Tibial nerve (tissue), 4 donors: Measurements from ENCODE around the gene TTC21A. TPM values are rescaled to one million over a fixed set of nuclear protein-coding genes. Genes with fewer than 3 reads are reported as not detected.

Source experiments
- DNase-seq, 2 donors: peaks; one replicate each; pipeline ENCODE4 v3.0.0-alpha.2; 2019; ENCODE audit warnings: low spot score in 2 of 2
- H3K27ac ChIP-seq, 4 donors: fragments of 200-600 bp; sonication (generic) in 3 of 4; one replicate each; pipeline ENCODE4 v1.5.1; 2017 to 2019; ENCODE audit warnings: mild to moderate bottlenecking in 1 of 4
- H3K27me3 ChIP-seq, 2 donors: fragments of 200-600 bp; sonication (generic) in 1 of 2; one replicate each; pipeline versions ENCODE4 v1.5.1 to v1.6.0; 2017 to 2019
- H3K36me3 ChIP-seq, 3 donors: fragments of 200-600 bp; sonication (generic); one replicate each; pipeline ENCODE4 v1.5.1; 2018 to 2019
- H3K4me1 ChIP-seq, 4 donors: fragments of 200-600 bp; sonication (generic) in 3 of 4; one replicate each; pipeline ENCODE4 v1.5.1; 2017 to 2019
- H3K4me3 ChIP-seq, 4 donors: fragments of 200-600 bp; sonication (generic) in 3 of 4; one replicate each; pipeline ENCODE4 v1.5.1; 2017 to 2019; ENCODE audit warnings: mild to moderate bottlenecking in 1 of 4, moderate library complexity in 1 of 4
- H3K9me3 ChIP-seq, 4 donors: fragments of 200-600 bp; sonication (generic) in 3 of 4; one replicate each; pipeline ENCODE4 v1.5.1; 2017 to 2019
- EP300 ChIP-seq, 2 donors: sonication (generic); formaldehyde crosslinking; IDR thresholded peaks; one replicate each; pipeline ENCODE4 v1.6.1; 2017; ENCODE audit warnings: antibody characterized with exemption in 2 of 2, mild to moderate bottlenecking in 1 of 2
- POLR2A ChIP-seq, 2 donors: fragments of 450-650 bp; IDR thresholded peaks; one replicate each; pipeline ENCODE4 v1.6.1; 2017; ENCODE audit warnings: antibody characterized with exemption in 2 of 2, mild to moderate bottlenecking in 2 of 2, moderate library complexity in 2 of 2
- WGBS, 2 donors: methylation state at CpG; one replicate each; pipeline ENCODE4 v1.1.5; 2018; 5-methylcytosine and 5-hydroxymethylcytosine counted together
- total RNA-seq, 4 donors: library from RNA; depleted of rRNA; stranded (reverse); fragments of >200 nt; gene quantifications; one replicate each; pipeline ENCODE4 v1.1.0, GENCODE V29; 2016
- TF ChIP-seq, protein P1 (sequence below), 5 experiments: fragments of 200-600 bp in 3 of 5; fragments of 450-650 bp in 2 of 5; sonication (generic) in 3 of 5; IDR thresholded peaks; one replicate each; pipeline ENCODE4 v1.5.1; 2016 to 2019; ENCODE audit warnings: antibody characterized with exemption in 5 of 5, mild to moderate bottlenecking in 3 of 5, moderate library complexity in 2 of 5

TTC21A gene
- total RNA-seq, 4 donors from 2014 or later = 11.5 to 21.6 (median 12.8) TPM

DNA sequence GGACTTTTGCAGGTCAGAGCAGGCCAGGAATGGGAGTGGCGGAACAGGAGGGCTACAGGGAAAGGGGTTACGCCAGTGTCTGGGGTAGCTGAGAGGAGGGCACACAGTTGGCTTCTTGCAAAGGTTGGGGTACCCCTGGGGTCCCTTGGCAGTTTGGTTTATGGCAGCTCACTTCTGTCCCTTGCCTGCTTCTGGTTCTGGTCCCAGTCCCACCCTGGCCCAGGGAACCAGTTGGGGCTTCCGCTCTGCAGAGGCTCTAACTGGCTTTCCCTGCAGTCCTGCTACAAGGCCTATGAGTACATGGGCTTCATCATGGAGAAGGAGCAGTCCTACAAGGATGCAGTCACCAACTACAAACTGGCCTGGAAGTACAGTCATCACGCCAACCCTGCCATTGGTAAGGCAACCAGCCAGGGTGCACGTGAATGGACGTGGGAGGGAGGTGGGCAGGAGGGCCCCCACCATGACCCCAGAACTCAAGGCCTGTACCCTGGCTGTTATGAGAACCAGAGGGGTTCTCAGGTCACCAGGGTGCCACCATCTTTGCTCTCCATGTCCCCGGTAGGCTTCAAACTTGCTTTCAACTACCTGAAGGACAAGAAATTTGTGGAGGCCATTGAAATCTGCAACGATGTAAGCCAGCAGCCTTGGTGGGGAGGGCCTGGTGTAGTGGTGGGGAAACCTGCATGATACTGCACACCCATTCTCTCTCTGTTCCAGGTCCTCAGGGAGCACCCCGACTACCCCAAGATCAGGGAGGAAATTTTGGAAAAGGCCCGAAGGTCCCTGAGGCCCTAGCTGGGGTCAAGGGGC, 30.7 kb downstream of the TTC21A start:
- TF ChIP-seq EP300 (IDR thresholded peaks at IDR 0.05) = no peak
- TF ChIP-seq, protein P1, sequence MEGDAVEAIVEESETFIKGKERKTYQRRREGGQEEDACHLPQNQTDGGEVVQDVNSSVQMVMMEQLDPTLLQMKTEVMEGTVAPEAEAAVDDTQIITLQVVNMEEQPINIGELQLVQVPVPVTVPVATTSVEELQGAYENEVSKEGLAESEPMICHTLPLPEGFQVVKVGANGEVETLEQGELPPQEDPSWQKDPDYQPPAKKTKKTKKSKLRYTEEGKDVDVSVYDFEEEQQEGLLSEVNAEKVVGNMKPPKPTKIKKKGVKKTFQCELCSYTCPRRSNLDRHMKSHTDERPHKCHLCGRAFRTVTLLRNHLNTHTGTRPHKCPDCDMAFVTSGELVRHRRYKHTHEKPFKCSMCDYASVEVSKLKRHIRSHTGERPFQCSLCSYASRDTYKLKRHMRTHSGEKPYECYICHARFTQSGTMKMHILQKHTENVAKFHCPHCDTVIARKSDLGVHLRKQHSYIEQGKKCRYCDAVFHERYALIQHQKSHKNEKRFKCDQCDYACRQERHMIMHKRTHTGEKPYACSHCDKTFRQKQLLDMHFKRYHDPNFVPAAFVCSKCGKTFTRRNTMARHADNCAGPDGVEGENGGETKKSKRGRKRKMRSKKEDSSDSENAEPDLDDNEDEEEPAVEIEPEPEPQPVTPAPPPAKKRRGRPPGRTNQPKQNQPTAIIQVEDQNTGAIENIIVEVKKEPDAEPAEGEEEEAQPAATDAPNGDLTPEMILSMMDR (IDR thresholded peaks at IDR 0.05) = no peak
- no peak for TF ChIP-seq POLR2A (IDR thresholded peaks at IDR 0.05)
- Histone ChIP-seq H3K9me3 (no peaks in the 10 kb centered on the region), H3K4me3 (no peak overlapping the region), H3K27ac (no peak overlapping the region), H3K27me3 (no peaks in the 10 kb centered on the region), H3K36me3 (peaks cover 0 to 73% (median 6%) of the 10 kb centered on the region in 3 donors), H3K4me1 (peaks cover 0 to 32% (median 15%) of the 10 kb centered on the region in 4 donors)
- no peak for DNase-seq
- WGBS, 2 donors = 82 to 93% methylated on average over 10 of the region's 10 CpGs

DNA sequence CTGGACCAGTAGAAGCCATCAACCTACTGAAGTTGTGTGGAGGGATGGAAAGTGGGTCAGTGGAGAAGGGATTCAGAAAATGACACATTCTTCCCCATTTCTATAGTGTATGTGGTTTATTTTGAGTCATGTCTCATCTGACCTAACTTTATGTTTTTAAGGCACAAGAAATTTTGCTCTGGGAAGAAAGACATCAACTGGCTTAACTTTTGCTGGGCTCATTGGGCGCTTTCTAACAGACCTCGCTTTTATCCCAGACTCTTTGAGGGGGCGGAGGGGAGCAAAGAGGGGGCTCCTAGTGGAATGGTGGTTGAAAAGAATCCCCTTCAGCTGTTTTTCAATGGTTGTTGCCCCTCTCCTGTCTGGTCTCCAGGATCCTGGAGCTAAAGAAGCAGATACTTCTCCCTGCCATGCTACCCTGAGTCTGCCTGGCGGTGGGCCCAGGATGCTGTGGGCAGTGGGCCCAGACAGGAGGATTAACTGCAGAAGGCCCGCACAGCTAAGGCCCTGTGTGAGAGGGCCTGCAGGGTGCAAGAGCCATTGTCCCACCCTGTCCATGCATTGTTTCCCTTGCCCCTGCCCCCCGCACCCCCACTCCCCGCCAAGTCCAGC, 31.4 kb downstream of the TTC21A start:
- TF ChIP-seq, protein P1 (IDR thresholded peaks at IDR 0.05) = no peak
- TF ChIP-seq POLR2A (IDR thresholded peaks at IDR 0.05) (no peak), EP300 (IDR thresholded peaks at IDR 0.05) (no peak)
- Histone ChIP-seq H3K36me3 (peaks cover 4 to 73% (median 14%) of the 10 kb centered on the region in 3 donors), H3K9me3 (no peaks in the 10 kb centered on the region), H3K27ac (no peak overlapping the region), H3K4me1 (peaks cover 0 to 37% (median 15%) of the 10 kb centered on the region in 4 donors), H3K27me3 (no peaks in the 10 kb centered on the region), H3K4me3 (no peak overlapping the region)
- no peak for DNase-seq
- WGBS, 2 donors = 50 to 72% methylated on average over 4 to 7 of the region's 7 CpGs

DNA sequence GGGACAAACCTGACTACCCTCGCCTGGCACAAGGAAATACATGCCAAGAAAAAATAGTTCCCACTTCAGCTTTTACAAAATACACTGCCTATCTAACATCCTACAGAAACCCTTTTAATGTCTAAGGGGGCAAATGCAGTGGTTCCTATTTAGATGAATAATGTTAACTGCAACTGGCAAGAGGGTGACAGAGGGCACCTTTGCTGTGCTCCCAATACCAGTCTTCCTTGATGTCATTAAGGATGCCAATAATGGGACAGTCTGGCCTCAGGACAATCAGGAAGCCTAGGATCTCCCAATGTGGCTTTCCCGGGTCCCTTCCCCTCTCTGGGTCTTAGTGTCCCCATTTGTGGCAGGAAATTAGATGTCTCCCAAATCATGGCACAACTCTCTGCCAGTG, 32.0 kb downstream of the TTC21A start:
- no peaks in the 10 kb centered on the region for H3K9me3 ChIP-seq
- H3K27ac ChIP-seq = no peak overlapping the region
- H3K36me3 ChIP-seq = peaks cover 4 to 73% (median 19%) of the 10 kb centered on the region in 3 donors
- H3K4me3 ChIP-seq = no peak overlapping the region
- TF ChIP-seq EP300 (IDR thresholded peaks at IDR 0.05) (no peak), POLR2A (IDR thresholded peaks at IDR 0.05) (no peak)
- WGBS, 2 donors = 75 to 76% methylated on average over 2 of the region's 2 CpGs
- DNase-seq = no peak
- peaks cover 0 to 37% (median 15%) of the 10 kb centered on the region in 4 donors for H3K4me1 ChIP-seq
- no peaks in the 10 kb centered on the region for H3K27me3 ChIP-seq

GRCh38 chr3:39140341-39140971, 33.0 kb downstream of the TTC21A start:
- DNase-seq = no peak
- Histone ChIP-seq H3K27ac (peak overlapping the region in 3 of 4 donors; percentile 23 to 66 (median 54)), H3K9me3 (no peaks in the 10 kb centered on the region), H3K4me3 (no peak overlapping the region), H3K4me1 (peaks cover 0 to 37% (median 15%) of the 10 kb centered on the region in 4 donors), H3K27me3 (no peaks in the 10 kb centered on the region), H3K36me3 (peaks cover 4 to 73% (median 26%) of the 10 kb centered on the region in 3 donors)
- TF ChIP-seq, protein P1 (IDR thresholded peaks at IDR 0.05) = no peak
- no peak for TF ChIP-seq EP300 (IDR thresholded peaks at IDR 0.05)
- 94 to 100% methylated on average over 2 of the region's 2 CpGs for WGBS, 2 donors

- no peaks in the 10 kb centered on the region for H3K27me3 ChIP-seq
- peaks cover 0 to 47% (median 19%) of the 10 kb centered on the region in 4 donors for H3K4me1 ChIP-seq
- H3K27ac ChIP-seq = peak overlapping the region in 3 of 4 donors; percentile 23 to 66 (median 54)
- no peak overlapping the region for H3K4me3 ChIP-seq
- no peaks in the 10 kb centered on the region for H3K9me3 ChIP-seq
- no peak for TF ChIP-seq EP300 (IDR thresholded peaks at IDR 0.05)
- no peak for TF ChIP-seq POLR2A (IDR thresholded peaks at IDR 0.05)
- TF ChIP-seq, protein P1 (IDR thresholded peaks at IDR 0.05) = no peak
- WGBS, 2 donors = 53% methylated on average over 4 of the region's 4 CpGs
- no peak for DNase-seq
- peaks cover 4 to 76% (median 26%) of the 10 kb centered on the region in 3 donors for H3K36me3 ChIP-seq
Observed at GRCh38 chr3:39141171-39141995, 33.9 kb downstream of the TTC21A start.
